ENCODE results near the gene ACAP1. TPM values are rescaled to one million over a fixed set of nuclear protein-coding genes. Genes with fewer than 3 reads are reported as not detected.
"Not testable (repeated sequence)": the region's sequence is repeated elsewhere in the genome, so short reads cannot be mapped to it uniquely, and the experiment has no call there.

ACAP1 gene
- total RNA-seq, 1 donor from 2014 or later, result 0.40 TPM

- peak in 1 of 2 donors; percentile 28 for DNase-seq (ENCODE audit: low read depth in 2 of 2)
Measured at GRCh38 chr17:7354262-7354843, 18.0 kb downstream of the ACAP1 start.

GRCh38 chr17:7355053-7355452 is 18.7 kb downstream of the ACAP1 start, which contains the start of gene TMEM95:
Gene TMEM95, plus strand, starts transcription at chr17:7355156. Its CDS starts 49 bp downstream, at chr17:7355205.
- no peak for DNase-seq (ENCODE audit: low read depth in 2 of 2)

- no peak for DNase-seq (ENCODE audit: low read depth in 2 of 2)
Measured at GRCh38 chr17:7355573-7355972, 19.2 kb downstream of the ACAP1 start.

DNA sequence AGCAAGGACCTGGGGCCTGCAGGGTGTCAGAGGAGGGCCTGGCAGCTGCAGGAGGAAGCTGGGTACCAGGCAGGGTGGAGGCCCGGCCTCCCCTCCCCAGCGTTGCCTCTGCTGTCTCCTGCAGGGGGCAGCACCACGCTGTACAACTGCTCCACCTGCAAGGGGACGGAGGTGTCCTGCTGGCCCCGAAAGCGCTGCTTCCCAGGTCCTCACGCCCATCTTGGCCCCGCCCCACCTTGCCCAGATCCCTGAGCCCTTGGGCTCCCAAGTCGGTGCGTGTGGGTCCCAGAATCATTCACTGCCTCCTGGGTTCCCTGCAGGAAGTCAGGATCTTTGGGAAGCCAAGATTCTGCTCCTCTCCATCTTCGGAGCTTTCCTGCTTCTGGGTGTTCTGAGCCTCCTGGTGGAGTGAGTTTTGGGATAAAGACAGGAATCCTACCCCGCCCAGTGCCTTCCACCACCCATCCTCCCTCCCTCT is 19.8 kb downstream of the ACAP1 start:
- peak; percentile 73 to 87 for DNase-seq (ENCODE audit: low read depth in 2 of 2)

DNA sequence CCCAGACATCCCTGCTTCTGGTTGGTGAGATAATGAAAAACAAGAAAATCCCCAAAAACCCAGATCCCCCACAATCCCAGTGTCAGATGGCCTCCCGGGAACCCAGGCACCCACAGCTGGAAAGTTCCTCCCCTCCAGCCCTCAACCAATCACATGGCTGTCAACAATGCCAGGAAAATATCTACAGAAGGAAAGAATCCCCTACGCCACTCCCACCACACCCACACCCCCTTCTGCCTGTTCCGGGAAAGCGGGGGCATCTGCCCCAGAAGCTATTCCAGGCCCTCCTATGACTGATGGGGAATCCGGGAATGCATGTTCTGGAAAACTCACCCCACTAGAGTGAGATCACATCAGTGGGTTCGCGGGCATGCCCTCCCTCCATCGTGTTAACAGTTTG is 20.4 kb downstream of the ACAP1 start:
- no peak for DNase-seq (ENCODE audit: low read depth in 2 of 2)

DNA sequence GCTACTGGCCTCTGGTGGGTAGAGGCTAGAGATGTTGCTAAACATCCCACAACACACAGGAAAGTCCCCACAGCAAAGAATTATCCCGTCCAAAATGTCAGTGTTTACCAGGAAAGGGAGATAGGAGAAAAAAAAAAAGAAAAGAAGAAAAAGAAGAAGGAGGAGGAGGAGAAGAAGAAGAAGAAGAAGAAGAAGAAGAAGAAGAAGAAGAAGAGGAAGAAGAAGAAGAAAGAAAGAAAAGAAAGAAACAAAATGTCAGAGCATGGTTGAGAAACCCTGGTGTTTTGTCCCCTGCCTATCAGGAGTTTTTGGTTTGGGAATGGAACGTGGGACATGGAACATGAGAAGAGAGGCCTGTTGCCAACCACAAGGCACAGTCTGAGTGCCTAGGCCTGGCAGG is 21.1 kb downstream of the ACAP1 start:
- DNase-seq (ENCODE audit: low read depth in 2 of 2), result no peak

GRCh38 chr17:7361906-7362305 is 25.6 kb downstream of the ACAP1 start:
- no peak for DNase-seq (ENCODE audit: low read depth in 2 of 2)

- no peak for DNase-seq (ENCODE audit: low read depth in 2 of 2)
Measured at GRCh38 chr17:7363311-7363710, 27.0 kb downstream of the ACAP1 start.

DNA sequence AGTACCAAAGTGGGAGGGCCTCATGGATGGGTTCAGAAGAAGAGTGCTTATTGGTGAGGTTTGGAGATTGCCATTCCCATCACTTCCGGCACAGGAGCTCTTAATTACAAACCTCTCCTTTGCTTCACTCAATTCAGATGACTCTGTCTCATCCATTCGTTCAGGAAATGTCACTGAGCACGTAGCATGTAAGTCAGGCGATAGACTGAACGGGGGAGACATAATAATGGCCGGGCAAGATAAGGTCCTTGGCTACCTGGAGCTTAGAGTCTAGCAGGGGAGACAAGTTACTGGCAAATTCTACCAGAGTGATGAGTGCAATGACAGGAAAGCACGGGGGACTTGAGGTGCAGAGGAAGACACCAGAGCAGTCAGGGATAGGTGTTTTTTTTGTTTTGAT is 29.6 kb downstream of the ACAP1 start:
- not testable (repeated sequence) for DNase-seq (ENCODE audit: low read depth in 2 of 2)

- no peak for DNase-seq (ENCODE audit: low read depth in 2 of 2)
Measured at GRCh38 chr17:7367083-7367482, 30.8 kb downstream of the ACAP1 start.

DNA sequence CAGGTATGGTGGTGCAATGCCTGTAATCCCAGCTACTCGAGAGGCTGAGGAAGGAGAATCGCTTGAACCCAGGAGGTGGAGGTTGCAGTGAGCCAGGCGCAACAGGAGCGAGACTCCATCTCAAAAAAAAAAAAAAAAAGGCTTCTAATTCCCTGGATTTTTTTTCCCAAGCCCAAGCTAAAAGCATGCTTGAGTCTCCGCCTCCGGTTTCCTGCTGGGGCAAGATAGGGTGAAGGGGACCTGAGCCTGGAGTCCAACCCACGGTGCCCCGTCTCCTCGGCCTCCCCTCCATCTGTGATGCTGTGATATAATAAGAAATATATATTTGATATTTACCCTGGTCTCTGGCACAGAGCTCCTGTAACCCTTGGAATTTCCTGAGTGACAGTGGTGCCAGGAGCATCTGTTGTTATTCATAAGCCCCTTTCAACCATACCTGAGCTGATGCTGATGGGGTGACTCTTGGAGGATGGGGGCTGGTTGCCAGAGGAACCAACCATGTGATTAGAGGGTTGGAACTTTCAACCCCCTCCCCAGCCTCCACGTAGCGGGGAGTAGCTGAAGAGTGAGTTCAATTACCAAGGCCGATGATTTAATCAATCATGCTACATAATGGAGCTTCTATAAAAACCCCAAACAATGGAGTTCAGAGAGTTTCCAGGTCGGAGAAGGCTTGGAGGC is 31.7 kb downstream of the ACAP1 start:
- DNase-seq (ENCODE audit: low read depth in 2 of 2), result no peak

DNA sequence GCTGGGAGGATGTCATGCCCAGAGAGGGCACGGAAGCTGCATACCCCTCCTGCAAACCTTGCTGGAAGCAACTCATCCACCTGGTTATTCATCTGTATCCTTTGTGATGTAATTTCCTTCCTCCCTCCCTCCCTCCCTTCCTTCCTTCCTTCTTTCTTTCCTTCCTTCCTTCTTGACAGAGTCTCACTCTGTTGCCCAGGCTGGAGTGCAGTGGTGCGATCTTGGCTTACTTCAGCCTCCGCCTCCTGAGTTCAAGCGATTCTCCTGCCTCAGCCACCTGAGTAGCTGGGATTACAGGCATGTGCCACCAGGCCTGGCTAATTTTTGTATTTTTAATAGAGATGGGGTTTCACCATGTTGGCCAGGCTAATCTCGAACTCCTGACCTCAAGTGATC is 32.3 kb downstream of the ACAP1 start:
- DNase-seq (ENCODE audit: low read depth in 2 of 2), result not testable (repeated sequence)

- no peak for DNase-seq (ENCODE audit: low read depth in 2 of 2)
Measured at GRCh38 chr17:7369825-7370224, 33.5 kb downstream of the ACAP1 start.

GRCh38 chr17:7370853-7371252 is 34.5 kb downstream of the ACAP1 start:
- no peak for DNase-seq (ENCODE audit: low read depth in 2 of 2)

DNA sequence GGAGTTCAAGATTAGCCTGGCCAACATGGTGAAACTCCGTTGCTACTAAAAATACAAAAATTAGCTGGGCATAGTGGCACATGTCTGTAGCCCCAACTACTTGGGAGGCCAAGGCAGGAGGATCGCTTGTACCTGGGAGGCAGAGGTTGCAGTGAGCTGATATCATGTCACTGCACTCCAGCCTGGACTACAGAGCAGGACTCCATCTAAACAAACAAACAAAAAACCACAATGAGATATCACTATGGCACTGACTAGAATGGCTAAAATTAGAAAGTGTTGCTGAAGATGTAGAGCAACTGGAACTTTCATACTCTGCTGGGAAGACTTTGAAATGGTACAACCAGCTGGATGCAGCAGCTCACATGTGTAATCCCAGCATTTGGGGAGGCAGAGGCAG is 38.0 kb downstream of the ACAP1 start:
- no peak for DNase-seq (ENCODE audit: low read depth in 2 of 2)

- no peak for DNase-seq (ENCODE audit: low read depth in 2 of 2)
Measured at GRCh38 chr17:7379134-7379533, 42.8 kb downstream of the ACAP1 start.

GRCh38 chr17:7380321-7380720 is 44.0 kb downstream of the ACAP1 start:
- peak in 1 of 2 donors; percentile 41 for DNase-seq (ENCODE audit: low read depth in 2 of 2)

DNA sequence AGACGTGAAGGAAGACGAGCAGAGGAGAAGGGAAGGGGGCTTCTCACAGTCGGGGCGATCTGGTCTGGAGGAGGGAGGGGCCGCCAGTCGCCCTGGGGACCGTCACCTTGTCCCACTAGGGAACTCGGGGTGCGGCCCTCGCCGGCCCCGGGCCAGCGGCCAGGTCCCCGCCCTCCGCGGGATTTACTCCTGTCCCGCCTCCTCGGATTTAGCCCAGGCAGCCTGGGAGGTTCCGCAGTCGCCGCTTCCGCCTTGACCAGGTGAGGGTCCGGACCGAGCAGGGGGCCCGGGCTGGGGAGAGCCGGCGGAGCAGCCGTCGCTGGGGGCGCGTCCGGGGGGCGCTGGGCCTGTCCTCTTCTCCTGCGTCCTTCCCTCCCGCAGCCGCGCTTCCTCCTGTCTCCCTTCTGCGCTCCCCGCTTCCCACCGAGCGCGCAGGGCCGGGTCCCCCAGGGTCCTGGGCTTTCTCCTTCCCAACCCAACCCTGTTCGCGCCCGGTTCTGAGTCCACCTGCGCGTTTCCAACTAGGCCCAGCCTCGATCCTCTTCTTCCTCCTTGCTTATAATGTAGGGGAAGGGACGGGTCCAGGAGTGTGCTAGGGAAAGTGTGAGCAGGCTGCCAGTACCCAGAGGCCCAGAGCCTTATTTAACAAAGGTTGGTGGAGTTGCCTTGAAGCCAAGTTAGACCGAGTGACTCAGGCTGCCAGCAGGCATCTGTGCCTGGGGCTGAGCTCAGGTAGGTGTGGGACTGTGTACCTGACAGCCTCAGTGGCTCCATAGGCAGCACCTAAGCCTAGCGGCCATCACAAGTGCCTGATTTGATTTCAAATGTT is 44.7 kb downstream of the ACAP1 start, which contains the start of gene TNK1:
Gene TNK1 (plus strand): TSS at position 235 of the 829 bp plus-strand sequence. CDS start 1,838 bp downstream, outside the sequence.
- no peak for DNase-seq (ENCODE audit: low read depth in 2 of 2)

DNA sequence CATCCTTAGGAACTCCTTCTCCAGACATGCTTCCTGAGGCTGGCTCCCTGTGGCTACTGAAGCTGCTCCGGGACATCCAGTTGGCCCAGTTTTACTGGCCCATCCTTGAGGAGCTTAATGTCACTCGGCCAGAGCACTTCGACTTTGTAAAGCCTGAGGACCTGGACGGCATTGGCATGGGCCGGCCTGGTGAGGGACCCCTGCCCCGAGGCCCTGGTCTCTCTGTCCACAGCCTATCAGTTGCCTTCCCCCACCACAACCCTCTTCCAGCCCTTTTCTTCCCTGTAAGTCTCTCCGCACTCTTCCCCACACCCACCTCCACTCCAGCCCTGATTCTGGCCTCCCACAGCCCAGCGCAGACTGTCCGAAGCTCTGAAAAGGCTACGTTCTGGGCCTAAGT is 46.6 kb downstream of the ACAP1 start:
- DNase-seq (ENCODE audit: low read depth in 2 of 2), result no peak

- no peak for DNase-seq (ENCODE audit: low read depth in 2 of 2)
Measured at GRCh38 chr17:7383371-7383741, 47.0 kb downstream of the ACAP1 start.

- DNase-seq (ENCODE audit: low read depth in 2 of 2), result peak in 1 of 2 donors; percentile 50
Measured at GRCh38 chr17:7383742-7384488, 47.6 kb downstream of the ACAP1 start.

Data from lung microvascular endothelial cell (primary cell).